GM21390 (cell line): Measurements from ENCODE around the gene CLSTN1.
"Not testable (repeated sequence)": the region's sequence is repeated elsewhere in the genome, so short reads cannot be mapped to it uniquely, and the experiment has no call there.

Experiments
- ATAC-seq: cut with Tn5 transposase; IDR thresholded peaks from one replicate; pipeline ENCODE4 v1.9.1; 2021; ENCODE audit not compliant: unreplicated experiment

Gene CLSTN1

DNA sequence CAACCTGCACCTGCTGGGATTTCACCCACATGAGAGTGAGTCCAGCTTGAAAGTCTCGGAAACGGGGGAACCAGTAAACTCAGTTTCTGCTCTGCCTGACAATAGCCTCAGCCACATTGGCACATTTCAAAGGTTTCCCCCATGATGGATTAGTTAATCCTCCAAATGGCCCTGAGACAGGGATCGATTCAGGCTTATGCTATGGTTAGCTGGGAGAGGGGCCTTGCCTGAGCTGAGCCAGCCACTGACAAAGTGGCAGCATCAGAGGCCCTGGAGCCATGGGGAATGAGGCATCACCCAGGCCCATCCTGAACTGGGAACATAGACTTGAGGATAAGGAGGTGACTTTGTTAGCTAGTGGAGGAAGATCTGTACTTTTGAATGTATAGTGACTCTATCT, 2.9 kb upstream of the CLSTN1 start:
- no peak for ATAC-seq

DNA sequence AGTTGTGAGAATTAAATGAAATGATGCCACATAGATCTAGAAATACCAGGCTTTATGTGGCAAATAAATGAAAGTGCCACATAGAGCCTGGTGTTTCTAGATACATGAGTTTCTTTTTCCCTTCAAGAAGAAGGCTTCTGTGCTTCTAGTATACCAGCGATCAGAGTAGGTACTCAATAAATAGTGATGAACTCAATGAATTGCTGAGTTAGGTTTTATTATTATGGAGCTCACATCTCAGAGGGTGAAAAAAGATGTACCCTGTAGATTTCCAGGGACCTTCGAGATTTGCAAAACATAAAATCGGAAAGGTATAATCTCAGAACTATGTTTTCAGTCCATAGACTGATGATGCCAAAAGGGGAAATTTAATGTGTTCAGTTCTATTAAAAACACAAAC, 2.3 kb upstream of the CLSTN1 start:
- ATAC-seq: no peak

DNA sequence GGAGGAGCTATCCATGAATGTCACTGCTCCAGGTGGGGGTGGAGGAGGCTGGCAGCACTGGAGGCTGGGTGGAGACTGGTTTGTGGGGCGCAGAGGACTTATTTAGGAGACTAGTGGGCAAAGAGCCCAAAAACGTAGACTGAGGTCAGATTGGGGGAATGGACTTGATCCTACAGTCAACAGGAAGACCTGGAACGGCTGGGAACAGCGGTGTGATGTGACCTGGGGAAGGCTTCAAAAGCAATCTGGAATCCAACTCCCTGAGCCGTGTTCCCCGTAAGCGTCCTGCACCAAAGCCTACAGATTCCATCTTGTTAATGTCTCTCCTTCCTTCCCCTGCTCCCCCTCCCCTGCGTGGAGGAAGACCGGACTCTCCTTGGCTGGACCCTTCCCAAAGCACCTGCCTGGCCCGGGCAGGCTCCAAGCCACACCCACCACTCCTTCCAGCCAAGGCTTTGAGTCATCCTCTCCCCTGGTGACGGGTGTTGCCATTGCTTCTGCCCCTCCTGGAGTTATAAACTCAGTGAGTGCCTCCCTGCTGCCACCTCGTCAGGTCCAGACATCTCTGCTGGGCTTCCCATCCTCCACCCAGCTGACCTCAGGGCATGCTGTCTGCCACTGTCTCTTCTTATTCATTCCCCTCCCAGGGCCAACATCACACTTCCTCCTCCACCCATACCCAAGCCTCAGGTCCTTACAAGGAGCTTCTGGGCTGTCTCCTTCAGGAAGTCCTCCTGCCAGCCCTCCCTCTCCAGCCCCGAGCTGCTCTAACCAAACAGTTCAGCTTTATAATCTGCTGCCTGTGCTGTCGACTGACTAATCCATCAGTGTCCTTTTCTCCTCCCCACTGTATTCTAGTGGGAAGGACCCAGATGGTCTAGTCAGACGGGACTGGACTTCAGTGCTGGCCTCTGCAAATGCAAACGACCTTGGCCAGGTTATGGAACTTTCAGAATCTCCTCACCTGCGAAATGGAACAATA, 1.6 kb upstream of the CLSTN1 start:
- no peak for ATAC-seq

DNA sequence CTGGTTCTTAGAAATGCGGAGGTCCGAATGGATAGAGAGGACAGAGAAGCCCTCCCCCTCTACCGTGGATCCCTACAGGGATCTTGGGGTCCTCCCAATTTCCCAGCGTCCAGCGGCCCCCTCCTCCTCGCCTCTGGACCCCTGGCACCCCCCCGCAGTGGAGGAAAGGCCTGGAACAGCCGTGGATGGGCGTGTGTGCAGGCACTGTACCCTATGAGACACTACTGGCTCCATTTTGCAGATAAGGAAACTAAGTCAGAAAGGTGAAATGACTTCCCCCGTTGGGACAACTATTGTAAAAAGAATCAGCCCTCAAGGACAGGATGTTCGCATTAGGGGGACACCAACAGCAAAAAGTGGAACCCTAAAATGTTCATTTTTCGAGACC, 931 bp upstream of the CLSTN1 start:
- no peak for ATAC-seq

DNA sequence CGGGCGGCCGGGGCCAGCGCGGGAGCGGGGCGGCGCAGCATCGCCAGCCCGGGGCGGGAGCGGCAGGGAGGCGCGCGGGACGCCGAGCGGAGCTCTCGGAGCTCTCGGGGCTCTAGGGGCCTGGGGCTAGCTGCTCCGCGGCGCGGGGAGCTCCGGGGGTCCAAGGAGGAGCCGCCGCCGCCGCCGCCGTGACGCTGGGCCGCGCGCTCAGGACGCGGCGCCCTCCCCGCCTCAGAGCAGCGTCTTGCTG, 147 bp downstream of the CLSTN1 start:
- peak; percentile 22 for ATAC-seq

DNA sequence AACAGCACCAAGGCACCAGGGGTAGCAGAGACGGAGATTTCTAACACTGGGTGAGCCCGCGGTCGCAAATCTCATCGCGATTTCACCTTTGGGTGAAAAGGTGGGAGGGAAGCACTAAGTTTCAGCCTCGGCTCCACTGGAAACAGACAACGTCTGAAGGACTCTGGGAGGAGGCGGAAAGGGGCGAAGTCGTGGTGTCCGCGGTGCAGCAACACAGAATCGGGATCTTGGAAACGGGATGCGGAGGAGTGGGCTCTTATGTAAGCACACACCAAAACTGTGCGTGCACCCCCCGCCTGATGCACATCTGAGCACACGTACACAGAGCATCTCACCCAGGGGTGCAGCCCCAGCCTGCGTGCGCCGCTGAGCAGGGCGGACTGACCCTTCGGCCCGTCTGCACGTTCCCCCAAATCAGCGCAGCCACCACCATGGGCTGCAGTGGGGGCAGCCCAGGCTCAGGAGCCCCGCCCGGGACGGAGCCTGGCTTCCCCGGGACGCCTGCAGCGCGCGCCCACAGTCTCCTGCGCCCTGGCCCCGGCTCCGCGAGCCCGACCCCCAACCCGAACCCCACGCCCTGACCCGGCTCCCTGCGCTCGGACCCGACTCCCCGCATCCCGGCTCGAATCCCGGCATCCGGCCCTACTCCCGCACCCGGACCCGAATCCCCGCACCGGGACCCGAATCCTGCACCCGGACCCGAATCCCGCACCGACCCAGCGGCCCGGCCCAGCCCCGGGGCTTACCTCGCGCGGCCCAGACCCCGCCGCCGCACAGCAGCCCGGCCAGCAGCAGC, 670 bp downstream of the CLSTN1 start:
- no peak for ATAC-seq

DNA sequence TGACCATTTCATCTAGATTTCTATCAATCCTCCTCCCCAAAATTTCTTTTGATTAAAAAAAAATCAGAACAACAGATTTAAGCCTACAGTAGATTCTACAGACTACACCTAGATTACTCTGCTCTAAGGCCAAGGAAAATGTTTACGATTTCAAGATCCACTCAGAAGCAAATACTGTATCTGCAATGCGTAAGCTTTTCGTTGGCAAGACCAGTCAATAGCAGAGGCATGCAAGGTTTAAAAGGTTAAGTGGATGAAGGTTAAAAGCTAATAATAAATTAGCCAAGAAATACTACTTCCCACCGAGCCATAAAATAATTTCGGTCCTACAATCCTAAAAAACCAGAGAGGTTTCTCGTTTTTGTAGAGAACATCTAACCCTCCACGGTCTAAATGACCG, 1.3 kb downstream of the CLSTN1 start:
- ATAC-seq: no peak

DNA sequence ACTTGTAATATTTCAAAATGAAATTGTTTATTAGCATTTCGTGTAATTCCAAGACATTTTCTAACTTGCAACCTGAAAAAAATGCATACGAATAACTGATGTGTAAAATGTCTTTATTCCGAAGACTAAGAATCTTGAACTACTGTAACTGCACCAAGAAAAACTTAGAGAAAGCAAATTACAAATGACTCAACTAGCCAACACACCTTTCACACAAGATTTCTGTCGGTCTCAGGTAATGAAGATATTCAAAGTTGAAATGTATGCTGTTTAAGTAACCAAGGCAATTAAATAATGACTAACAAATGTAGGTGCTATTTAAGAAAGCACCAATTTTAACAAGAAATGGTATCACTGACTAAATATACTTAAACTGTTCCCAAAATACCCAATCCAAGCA, 2.1 kb downstream of the CLSTN1 start:
- ATAC-seq: no peak

DNA sequence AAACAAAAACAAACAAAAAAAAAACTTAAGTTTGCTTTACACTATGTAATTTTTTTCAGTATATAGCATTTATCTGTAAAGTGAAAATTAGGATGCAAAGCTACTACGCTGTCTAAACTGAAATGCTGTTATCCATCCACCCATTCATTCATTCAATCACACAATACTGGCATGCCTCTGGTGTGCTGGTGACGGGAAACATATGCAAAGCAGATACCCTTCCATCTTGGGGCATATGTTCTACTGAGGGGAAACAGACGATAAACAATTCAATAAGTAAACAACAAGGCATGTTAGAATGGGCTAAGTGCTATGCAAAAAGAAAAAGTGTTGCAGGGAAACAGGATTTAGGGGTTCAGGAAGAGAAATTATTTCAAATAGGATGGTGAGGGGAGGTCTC, 3.2 kb downstream of the CLSTN1 start:
- no peak for ATAC-seq

DNA sequence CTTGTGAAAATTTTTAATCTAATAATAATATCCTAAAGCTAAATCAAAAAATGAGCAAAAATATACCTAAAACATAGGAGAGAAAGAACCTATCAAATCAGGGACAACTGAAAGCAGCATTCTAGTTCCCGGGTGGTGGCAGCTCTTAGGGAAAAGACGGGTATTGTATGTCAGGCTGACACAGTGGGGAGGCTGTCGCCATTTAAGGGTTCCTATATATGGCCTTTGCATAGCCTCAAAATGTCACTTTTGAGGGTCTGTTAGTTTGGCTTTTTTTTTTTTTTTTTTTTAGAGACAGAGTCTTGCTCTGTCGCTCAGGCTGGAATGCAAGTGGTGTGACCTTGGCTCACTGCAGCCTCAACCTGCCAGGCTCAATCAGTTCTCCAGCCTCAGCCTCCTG, 6.0 kb downstream of the CLSTN1 start:
- no peak for ATAC-seq

DNA sequence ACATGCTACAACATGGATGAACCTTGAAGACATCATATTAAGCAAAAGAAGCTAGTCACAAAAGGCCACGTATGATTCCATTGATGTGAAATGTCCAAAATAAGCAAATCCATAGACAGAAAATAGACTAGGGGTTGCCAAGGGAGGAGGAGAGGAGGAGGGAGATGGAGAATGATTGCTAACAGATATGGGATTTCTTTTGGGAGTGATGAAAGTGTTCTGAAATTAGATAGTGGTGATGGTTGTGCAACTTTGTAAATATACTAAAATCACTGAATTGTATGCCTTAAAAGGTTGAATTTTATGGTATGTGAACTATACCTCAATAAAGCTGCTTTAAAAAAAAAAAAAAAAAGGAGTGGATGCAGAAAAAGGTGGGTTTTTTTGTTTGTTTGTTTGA, 7.6 kb downstream of the CLSTN1 start:
- no peak for ATAC-seq

DNA sequence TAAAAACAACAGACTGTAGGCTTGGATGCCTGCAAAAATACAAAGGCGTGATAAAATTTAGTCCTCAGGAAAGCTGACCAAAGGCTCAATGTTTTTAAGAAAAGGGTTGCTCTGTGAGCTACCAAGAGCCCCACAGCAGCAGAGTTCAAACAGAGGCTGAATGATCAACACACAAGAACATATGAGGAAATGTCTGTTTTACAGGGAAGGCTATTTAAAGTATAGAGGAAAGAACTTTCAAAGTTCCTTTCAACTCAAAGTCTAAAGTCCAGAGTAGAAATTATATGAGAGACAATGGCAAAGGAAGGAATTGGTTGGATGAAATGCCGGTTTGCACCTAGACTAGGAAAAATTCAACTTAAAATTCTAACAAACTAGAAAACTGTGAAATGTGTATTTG, 8.6 kb downstream of the CLSTN1 start:
- ATAC-seq: no peak

DNA sequence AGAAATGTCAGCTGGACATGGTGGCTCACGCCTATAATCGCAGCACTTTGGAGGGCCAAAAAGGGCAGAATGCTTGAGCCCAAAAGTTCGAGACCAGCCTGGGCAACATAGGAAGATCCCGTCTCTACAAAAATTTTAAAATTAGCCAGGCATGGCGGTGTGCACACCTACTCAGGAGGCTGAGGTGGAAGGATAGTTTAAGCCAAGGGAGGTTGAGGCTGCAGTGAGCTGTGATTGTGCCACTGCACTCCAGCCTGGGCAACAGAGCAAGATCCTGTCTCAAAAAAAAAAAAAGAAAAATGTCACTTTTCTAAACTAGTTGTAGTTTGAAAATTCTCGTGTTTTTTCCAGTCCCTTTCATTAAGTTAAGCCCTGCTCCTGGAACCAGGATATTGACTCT, 9.1 kb downstream of the CLSTN1 start:
- ATAC-seq: no peak

DNA sequence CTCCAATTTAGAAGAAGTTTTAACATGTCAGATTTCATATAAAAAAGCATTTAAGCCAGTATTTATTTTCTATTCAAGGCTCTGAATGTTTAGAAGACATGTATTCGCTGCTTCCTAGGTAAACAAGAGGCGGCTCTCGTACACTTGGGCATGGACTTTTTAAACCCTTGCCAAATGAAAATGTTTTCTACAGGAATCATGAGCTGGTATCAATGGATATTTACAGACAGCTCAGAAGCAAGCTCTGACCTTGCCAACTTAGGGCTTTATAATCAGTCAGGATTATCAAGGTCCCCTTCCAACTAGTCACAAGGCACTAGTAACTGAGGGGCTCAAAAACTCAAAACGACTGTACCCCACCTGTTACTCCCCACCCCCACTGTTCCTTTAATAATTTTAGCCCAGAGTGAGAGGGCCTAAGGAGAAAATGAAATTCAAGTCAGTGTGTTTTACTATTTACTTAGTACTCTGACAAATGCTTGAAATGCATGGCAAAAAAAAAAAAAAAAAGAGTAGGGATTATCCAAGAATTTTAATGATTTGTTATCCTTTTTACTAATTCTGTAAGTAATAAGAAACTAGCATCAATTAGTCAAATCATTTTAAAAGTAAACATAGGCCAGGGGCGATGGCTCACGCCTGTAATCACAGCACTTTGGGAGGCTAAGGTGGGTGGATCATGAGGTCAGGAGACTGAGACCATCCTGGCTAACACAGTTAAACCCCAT, 12.4 kb downstream of the CLSTN1 start:
- ATAC-seq: no peak

DNA sequence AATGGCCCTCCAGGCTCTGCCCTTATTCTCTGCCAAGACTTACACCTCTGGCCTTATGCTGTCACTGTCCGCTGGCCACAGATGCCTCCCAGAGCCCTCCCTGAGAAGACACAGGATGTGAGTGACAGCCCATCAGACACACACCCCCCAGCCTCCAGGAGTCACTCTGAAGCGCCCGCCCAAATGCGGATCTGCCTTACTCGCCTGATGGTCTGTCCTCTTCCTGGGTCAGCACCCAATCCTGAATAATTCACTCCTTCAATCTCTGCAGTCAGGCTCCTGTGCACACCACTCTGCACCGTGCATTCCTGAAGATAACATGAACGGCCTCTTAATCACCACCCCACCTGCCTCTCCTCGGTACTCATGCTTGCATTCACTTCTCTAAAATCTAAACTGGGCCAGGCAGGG, 14.7 kb downstream of the CLSTN1 start:
- ATAC-seq: no peak

DNA sequence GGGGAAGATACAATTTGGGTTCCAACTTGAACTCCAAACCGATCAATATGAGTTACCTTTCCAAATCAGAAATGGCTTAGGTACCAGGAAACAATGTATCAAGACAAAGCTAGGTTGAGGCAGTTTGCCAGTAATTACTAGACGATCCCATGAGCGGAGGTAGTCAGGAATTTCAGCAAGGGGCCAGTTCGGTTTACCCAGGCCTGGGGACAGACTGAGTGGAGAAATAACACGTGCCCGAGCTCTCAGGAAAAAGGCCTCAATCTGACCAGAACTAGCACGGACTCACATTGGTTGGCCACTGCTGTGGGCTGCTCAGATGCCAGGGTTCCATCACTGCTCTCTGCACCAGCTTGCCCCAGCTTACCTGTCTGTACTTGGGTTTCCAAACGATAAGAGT, 15.3 kb downstream of the CLSTN1 start:
- no peak for ATAC-seq

DNA sequence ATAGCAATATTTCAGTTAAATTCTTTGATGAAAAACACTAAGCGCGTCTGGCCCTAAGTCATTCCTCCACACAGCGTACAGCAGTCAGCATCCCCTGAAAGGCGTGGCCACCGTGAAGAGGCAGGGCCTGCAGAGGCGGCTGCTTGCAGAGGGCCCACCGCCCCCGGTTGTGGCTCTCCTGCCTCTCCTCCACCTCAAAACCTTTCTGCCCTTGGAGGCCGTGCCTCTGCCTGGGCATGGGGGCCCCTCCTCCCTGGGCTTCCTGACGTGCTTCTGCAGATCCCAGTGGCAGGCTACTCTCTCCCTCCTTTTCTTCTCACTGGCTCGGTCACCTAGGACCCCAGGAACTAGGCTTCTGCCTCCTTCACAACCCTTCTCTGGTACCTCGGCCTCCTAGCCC, 16.2 kb downstream of the CLSTN1 start:
- ATAC-seq: no peak

DNA sequence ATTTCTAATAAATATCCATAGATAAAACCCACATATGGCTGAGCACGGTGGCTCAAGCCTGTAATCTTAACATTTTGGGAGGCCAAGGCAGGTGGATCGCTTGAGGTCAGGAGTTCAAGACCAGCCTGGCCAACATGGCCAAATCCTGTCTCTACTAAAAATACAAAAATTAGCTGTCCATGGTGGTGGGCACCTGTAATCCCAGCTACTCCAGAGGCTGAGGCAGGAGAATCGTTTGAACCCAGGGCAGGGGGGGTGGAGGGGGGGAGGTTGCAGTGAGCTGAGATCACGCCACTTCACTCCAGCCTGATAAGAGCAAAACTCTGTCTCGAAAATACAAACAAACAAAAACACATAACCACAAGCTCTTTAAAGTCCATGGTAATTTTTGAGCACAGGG, 17.8 kb downstream of the CLSTN1 start:
- not testable (repeated sequence) for ATAC-seq

DNA sequence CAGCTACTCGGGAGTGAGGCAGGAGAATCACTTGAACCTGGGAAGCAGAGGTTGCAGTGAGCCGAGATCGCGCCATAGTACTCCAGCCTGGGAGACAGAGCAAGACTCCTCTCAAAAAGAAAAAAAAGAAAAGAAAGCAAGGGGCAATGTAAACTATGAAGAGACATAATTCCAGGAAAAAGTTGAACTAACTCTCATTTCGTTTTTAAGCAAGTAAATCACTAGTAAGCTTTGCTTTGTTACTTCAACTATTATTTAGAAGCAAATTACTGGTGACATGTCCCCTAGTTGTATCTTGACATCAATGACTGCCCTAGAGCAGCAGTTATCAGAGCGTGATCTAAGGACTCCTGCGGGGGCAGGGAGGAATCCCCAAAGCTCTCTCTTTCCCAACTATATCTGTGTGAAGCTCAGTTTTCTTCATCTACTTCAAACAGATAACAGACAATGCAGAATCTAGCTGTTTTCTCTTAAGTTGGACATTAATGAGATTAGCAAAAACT, 18.7 kb downstream of the CLSTN1 start:
- ATAC-seq: no peak

DNA sequence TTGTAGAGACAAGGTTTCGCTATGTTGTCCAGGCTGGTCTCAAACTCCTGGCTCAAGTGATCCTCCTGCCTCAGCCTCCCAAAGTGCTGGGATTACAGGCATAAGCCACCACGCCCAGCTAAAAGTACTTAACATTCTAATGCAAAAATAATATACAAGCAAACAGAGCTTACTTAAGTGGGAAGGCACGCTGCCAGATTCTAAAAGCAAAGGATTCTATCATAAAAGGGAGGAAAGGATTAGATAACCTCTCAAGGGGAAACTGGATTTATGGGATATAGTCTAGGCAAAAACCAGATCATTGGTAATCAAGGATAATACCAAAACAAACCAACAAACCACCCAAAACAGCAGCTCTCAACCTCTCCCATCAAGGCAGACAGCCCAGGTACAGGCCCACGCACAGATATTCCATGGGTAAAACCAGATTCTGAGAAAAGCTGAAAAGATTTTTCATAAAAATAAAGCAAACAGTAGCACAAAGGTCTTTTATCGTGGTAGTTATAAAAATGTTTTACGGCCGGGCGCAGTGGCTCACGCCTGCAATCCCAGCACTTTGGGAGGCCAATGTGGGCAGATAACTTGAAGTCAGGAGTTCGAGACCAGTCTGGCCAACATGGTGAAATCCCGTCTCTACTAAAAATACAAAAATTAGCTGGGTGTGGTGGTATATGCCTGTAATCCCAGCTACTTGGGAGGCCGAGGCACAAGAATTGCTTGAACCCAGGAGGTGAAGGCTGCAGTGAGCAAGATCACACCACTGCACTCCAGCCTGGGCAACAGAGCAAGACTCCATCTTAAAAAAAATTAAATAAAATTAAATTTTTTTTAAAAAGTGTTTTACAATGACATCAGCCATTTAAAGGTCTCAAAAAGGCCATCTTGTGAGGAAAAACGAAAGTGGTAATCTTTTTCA, 20.5 kb downstream of the CLSTN1 start:
- not testable (repeated sequence) for ATAC-seq

DNA sequence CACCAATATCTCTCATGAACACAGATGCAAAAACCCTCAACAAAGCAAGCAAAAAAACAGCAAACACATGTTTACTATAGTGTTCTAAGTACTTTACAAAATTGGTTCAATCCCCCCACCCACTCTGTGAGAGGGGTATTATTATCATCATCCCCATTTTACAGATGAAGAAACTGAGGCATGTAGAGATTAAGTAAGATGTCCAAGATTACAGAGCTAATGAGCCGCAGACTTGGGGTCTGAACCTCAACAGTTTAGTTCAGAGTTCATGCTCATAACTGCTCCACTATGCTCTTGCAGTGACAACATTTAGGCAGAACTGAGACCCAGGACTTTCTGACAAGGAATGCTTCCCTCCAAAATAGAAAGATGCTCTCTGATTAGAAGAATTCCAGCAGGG, 21.9 kb downstream of the CLSTN1 start:
- no peak for ATAC-seq
